ENCODE results near the gene NPPB. TPM values are rescaled to one million over a fixed set of nuclear protein-coding genes. Genes with fewer than 3 reads are reported as not detected.
A peak's percentile ranks its signal among the peaks of the same experiment; 100 is the strongest.

The NPPB gene
- total and polyA plus RNA-seq, 2 of the 8 experiments (the other 6 are each of a cell fraction or from before 2014, with no cell fraction given): 0.36 to 0.91 TPM

GRCh38 chr1:11882814-11883538, 24.2 kb upstream of the NPPB start (continued):
- TF ChIP-seq, protein P1, sequence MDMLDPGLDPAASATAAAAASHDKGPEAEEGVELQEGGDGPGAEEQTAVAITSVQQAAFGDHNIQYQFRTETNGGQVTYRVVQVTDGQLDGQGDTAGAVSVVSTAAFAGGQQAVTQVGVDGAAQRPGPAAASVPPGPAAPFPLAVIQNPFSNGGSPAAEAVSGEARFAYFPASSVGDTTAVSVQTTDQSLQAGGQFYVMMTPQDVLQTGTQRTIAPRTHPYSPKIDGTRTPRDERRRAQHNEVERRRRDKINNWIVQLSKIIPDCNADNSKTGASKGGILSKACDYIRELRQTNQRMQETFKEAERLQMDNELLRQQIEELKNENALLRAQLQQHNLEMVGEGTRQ (IDR thresholded peaks at IDR 0.05; ENCODE audit: low read length): peak; percentile 74
- TF ChIP-seq BRCA1 (IDR thresholded peaks at IDR 0.05; ENCODE audit: low read depth, low read length) (no peak), SP1 (IDR thresholded peaks at IDR 0.05; ENCODE audit: low read depth, low read length) (peak; percentile 28; the same call in 1 of the 2 replicates), JUND (IDR thresholded peaks at IDR 0.05; ENCODE audit: low read length) (no peak), SIN3A (conservative IDR thresholded peaks at IDR 0.05 in 1 of 2, IDR thresholded peaks at IDR 0.05 in 1 of 2; ENCODE audit: low read depth in 1 of 2, low read length in 2 of 2) (peak; percentile 34 to 70; a peak in 1 of 4 replicates), E2F6 (IDR thresholded peaks at IDR 0.05) (no peak), CHD2 (IDR thresholded peaks at IDR 0.05; ENCODE audit: low read length) (0 out of 2 replicates have a peak, but pooled peaks have one; percentile 19)

Measured in H1 (cell line).